WTC11 (cell line): ENCODE data around the gene PARS2. TPM values are rescaled to one million over a fixed set of nuclear protein-coding genes. Genes with fewer than 3 reads are reported as not detected.

Experiments
- ATAC-seq: fragments of 200-7000 bp; cut with Tn5 transposase; 2 replicates; pipeline ENCODE4 v1.10.0; 2021; ENCODE audit warnings: mild to moderate bottlenecking, moderate library complexity
- CTCF ChIA-PET: fragments of 300-600 bp; sonication (Branson Sonifier 250); formaldehyde crosslinking; loops from one replicate; lab custom pipeline; 2021; ENCODE audit warnings: antibody characterized with exemption; lab: Charles Lee
- POLR2A ChIA-PET: fragments of 350-600 bp; sonication (Branson Sonifier 250); formaldehyde crosslinking; loops from one replicate; lab custom pipeline; 2021; ENCODE audit warnings: antibody characterized with exemption; lab: Charles Lee
- DNase-seq: peaks from one replicate; pipeline ENCODE4 v3.0.0; 2021; ENCODE audit warnings: low spot score
- H3K27ac Mint-ChIP-seq: 2 replicates; pipeline ENCODE4 v1.8.0; 2021; ENCODE audit warnings: mixed read lengths
- H3K27me3 Mint-ChIP-seq: 2 replicates; pipeline ENCODE4 v1.8.0; 2021; ENCODE audit warnings: low read depth, mild to moderate bottlenecking, moderate library complexity, mixed read lengths
- H3K36me3 Mint-ChIP-seq: 2 replicates; pipeline ENCODE4 v1.8.0; 2021; ENCODE audit warnings: mixed read lengths
- H3K4me1 Mint-ChIP-seq: 2 replicates; pipeline ENCODE4 v1.8.0; 2022; ENCODE audit warnings: mixed read lengths
- H3K4me3 Mint-ChIP-seq: 2 replicates; pipeline ENCODE4 v1.8.0; 2021; ENCODE audit warnings: mild to moderate bottlenecking, moderate library complexity, mixed read lengths
- H3K9me3 Mint-ChIP-seq: 2 replicates; pipeline ENCODE4 v1.8.0; 2021; ENCODE audit warnings: mixed read lengths
- CBFB ChIP-seq: sonication (generic); formaldehyde crosslinking; IDR thresholded peaks from 2 replicates; pipeline ENCODE4 v1.8.1; 2022; ENCODE audit warnings: mild to moderate bottlenecking, low read depth, missing genetic modification reagents
- HMGA2 ChIP-seq: fragments of 250-450 bp; sonication (Bioruptor Pico); IDR thresholded peaks from 2 replicates; pipeline ENCODE4 v1.4.0; 2021; ENCODE audit warnings: mild to moderate bottlenecking, moderate library complexity
- IRF2 ChIP-seq: sonication (generic); formaldehyde crosslinking; IDR thresholded peaks from 2 replicates; pipeline ENCODE4 v1.8.0; 2022; ENCODE audit warnings: low read depth, missing genetic modification reagents, borderline replicate concordance
- KAT7 ChIP-seq: sonication (generic); formaldehyde crosslinking; IDR thresholded peaks from 2 replicates; pipeline ENCODE4 v1.8.1; 2023; ENCODE audit warnings: missing genetic modification reagents, mild to moderate bottlenecking, borderline replicate concordance
- NR3C1 ChIP-seq: sonication (generic); formaldehyde crosslinking; conservative IDR thresholded peaks from 2 replicates; pipeline ENCODE4 v1.8.1; 2023; ENCODE audit warnings: low read depth, mild to moderate bottlenecking, missing genetic modification reagents
- OVOL2 ChIP-seq: fragments of 250-450 bp; sonication (Bioruptor Pico); IDR thresholded peaks from 2 replicates; pipeline ENCODE4 v1.9.0; 2021; ENCODE audit warnings: mild to moderate bottlenecking, borderline replicate concordance
- RELA ChIP-seq: sonication (generic); formaldehyde crosslinking; IDR thresholded peaks from 2 replicates; pipeline ENCODE4 v1.8.1; 2022; ENCODE audit warnings: missing genetic modification reagents, mild to moderate bottlenecking, borderline replicate concordance
- ZNF232 ChIP-seq: sonication (generic); formaldehyde crosslinking; IDR thresholded peaks from 2 replicates; pipeline ENCODE4 v1.8.0; 2022; ENCODE audit warnings: mild to moderate bottlenecking, missing genetic modification reagents
- ZNF416 ChIP-seq: fragments of 250-450 bp; sonication (Bioruptor Pico); IDR thresholded peaks from 2 replicates; pipeline ENCODE4 v1.9.0; 2021; ENCODE audit warnings: mild to moderate bottlenecking, inconsistent platforms
- ZNF423 ChIP-seq: fragments of 250-450 bp; sonication (Bioruptor Pico); IDR thresholded peaks from 2 replicates; pipeline ENCODE4 v2.1.2; 2022; ENCODE audit warnings: mild to moderate bottlenecking, moderate library complexity
- ZNF671 ChIP-seq: fragments of 250-450 bp; sonication (Bioruptor Pico); IDR thresholded peaks from 2 replicates; pipeline ENCODE4 v1.8.0; 2021; ENCODE audit warnings: mild to moderate bottlenecking
- total RNA-seq: library from RNA; stranded (reverse); gene quantifications from 3 replicates; pipeline ENCODE4 v1.2.3, GENCODE V29; 2021
- TF ChIP-seq, protein P1 (sequence below): fragments of 250-450 bp; sonication (Bioruptor Pico); IDR thresholded peaks from 2 replicates; pipeline ENCODE4 v1.9.0; 2021; ENCODE audit warnings: moderate library complexity, mild to moderate bottlenecking, inconsistent platforms, borderline replicate concordance
- TF ChIP-seq, protein P2 (sequence below): sonication (generic); formaldehyde crosslinking; IDR thresholded peaks from 2 replicates; pipeline ENCODE4 v1.8.0; 2022; ENCODE audit warnings: mild to moderate bottlenecking, missing genetic modification reagents
- TF ChIP-seq, protein P3 (sequence below): fragments of 200-600 bp; IDR thresholded peaks from 2 replicates; pipeline ENCODE4 v1.8.0; 2022; ENCODE audit warnings: antibody characterized with exemption

Gene PARS2
- total RNA-seq, 1 experiment from 2014 or later, result 11.5 TPM

DNA sequence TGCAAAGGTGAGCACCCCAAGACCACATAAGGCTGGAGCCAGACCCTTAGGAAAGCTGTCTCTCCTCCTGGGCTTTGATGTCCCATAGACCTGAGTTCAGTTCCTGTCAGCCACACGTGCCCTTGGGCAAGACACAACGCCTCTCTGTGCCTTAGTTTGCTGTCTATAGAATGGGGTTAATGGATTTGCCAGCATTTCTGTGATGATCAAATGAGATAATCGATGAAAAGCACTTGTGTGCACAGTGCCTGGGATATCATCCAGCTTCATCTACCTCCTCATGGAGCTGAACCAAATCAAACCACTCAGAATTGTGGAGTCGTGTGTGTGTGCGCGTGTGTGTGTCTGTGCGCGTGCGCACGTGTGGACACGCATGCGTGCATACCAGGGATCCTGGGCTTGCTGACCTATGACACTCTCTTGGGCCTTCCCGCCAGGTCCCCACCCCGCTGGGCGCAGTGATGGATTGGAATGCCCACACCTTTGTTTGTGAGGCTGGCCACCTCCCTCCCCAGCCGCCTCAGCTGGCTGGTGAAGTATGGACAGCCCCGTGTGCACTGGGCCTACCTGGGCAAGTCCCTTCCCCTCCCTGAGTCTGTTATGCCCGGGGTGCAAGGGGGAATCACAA is 31.6 kb upstream of the PARS2 start (continued):
- TF ChIP-seq NR3C1 (CRISPR knock-in tag), result no peak

DNA sequence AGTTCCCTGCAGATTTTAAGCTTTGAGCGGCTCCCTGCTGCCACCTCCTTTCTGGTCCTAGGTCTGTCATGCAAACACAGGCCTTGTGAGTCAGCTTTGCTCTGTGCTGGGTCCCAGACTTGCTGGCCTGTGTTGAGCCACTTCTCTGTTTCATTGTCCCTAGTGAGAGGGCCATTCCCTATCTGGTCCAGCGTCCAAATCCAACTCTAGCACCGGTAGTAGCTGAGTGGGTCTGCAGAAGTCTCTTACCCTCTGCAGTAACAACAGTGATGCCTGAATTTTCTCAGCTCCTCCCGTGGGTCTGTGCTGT is 31.0 kb upstream of the PARS2 start:
- H3K4me1 Mint-ChIP-seq, result peaks cover 22% of the 10 kb centered on the region
- ChIA-PET POLR2A (no interaction called here), CTCF (interaction anchor here (0.5 to 1.6 kb wide), 6 partner anchors 19 to 556 kb away, joined by 3 to 5 read pairs (median 4); partner anchors contain the start of gene ACOT11)
- ATAC-seq (peak; percentile 20; the same call in 1 of the 2 replicates), DNase-seq (no peak)
- H3K27me3 Mint-ChIP-seq, result peaks cover 5% of the 10 kb centered on the region
- no peaks in the 10 kb centered on the region for H3K36me3 Mint-ChIP-seq
- H3K9me3 Mint-ChIP-seq, result peaks cover 6% of the 10 kb centered on the region; the same call in 1 of the 2 replicates
- H3K27ac Mint-ChIP-seq, result no peak overlapping the region
- no peak overlapping the region for H3K4me3 Mint-ChIP-seq
- TF ChIP-seq HMGA2 (no peak), OVOL2 (CRISPR knock-in tag) (no peak), ZNF671 (CRISPR knock-in tag) (no peak), RELA (CRISPR knock-in tag) (no peak), ZNF232 (no peak), IRF2 (CRISPR knock-in tag) (no peak), ZNF416 (CRISPR knock-in tag) (no peak)
- TF ChIP-seq, protein P1, sequence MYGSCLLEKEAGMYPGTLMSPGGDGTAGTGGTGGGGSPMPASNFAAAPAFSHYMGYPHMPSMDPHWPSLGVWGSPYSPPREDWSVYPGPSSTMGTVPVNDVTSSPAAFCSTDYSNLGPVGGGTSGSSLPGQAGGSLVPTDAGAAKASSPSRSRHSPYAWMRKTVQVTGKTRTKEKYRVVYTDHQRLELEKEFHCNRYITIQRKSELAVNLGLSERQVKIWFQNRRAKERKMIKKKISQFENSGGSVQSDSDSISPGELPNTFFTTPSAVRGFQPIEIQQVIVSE, result no peak
- TF ChIP-seq, protein P2, sequence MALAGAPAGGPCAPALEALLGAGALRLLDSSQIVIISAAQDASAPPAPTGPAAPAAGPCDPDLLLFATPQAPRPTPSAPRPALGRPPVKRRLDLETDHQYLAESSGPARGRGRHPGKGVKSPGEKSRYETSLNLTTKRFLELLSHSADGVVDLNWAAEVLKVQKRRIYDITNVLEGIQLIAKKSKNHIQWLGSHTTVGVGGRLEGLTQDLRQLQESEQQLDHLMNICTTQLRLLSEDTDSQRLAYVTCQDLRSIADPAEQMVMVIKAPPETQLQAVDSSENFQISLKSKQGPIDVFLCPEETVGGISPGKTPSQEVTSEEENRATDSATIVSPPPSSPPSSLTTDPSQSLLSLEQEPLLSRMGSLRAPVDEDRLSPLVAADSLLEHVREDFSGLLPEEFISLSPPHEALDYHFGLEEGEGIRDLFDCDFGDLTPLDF, result no peak
- TF ChIP-seq, protein P3, sequence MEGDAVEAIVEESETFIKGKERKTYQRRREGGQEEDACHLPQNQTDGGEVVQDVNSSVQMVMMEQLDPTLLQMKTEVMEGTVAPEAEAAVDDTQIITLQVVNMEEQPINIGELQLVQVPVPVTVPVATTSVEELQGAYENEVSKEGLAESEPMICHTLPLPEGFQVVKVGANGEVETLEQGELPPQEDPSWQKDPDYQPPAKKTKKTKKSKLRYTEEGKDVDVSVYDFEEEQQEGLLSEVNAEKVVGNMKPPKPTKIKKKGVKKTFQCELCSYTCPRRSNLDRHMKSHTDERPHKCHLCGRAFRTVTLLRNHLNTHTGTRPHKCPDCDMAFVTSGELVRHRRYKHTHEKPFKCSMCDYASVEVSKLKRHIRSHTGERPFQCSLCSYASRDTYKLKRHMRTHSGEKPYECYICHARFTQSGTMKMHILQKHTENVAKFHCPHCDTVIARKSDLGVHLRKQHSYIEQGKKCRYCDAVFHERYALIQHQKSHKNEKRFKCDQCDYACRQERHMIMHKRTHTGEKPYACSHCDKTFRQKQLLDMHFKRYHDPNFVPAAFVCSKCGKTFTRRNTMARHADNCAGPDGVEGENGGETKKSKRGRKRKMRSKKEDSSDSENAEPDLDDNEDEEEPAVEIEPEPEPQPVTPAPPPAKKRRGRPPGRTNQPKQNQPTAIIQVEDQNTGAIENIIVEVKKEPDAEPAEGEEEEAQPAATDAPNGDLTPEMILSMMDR, result no peak

DNA sequence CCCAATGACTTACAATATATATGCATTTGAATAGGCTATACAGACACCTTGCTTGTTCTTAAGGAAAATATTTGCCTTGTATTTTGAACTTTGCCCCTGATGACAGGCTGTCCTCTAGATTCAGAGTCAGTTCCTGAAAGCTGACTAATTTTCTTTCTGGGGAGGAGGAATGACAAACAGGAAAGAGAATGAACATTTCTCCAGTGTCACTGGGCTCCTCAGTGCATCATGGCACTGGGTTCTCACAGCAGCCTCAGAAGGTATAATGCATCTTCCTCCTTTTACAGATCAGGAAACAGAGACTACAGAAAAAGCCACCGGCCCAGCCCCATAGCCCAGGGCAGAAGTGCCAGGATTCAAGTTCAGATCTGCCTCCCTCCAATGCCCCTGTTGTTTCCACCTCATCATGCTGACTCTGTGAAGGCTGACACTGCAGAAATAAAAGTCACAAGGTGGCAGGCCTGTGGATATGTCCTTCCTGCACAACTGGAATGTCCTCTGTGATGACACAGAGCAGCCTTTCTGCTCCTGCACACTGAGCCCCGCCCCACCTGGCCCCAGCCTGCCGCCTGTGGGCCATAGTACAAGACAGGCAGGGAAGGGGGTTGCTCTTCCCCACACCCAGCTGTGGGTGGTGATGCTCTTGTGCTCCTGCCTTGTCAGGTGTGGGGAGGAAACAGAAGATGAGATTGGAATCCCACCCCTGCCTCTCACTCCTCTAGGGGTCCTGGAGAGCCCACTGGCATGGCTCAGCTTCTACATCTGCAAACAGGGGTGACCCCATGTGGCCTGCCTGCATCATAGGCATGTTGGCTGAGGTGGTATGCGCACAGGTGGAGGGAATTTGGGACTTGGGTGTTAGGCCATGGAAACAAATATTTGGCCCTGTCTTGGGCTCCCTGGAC is 30.4 kb upstream of the PARS2 start:
- TF ChIP-seq ZNF423 (peak; percentile 41; the same call in 1 of the 2 replicates), KAT7 (CRISPR knock-in tag) (no peak), CBFB (CRISPR knock-in tag) (no peak)
- TF ChIP-seq, protein P2, result no peak
- POLR2A ChIA-PET, result no interaction called here

More for the DNA sequence above, 30.4 kb upstream of the PARS2 start:
- Mint-ChIP-seq H3K4me3 (no peak overlapping the region), H3K36me3 (no peaks in the 10 kb centered on the region), H3K27ac (no peak overlapping the region), H3K27me3 (no peaks in the 10 kb centered on the region; the same call in none of the 2 replicates), H3K4me1 (peaks cover 22% of the 10 kb centered on the region), H3K9me3 (peaks cover 6% of the 10 kb centered on the region; the same call in 1 of the 2 replicates)
- DNase-seq, result no peak
- ATAC-seq, result peak; percentile 28
- CTCF ChIA-PET, result interaction anchor here (0.8 to 1.6 kb wide), 5 partner anchors 14 to 246 kb away, joined by 3 to 5 read pairs (median 3); partner anchors contain the start of gene ACOT11
